Measurements from ENCODE around the gene ARHGAP10. TPM values are rescaled to one million over a fixed set of nuclear protein-coding genes. Genes with fewer than 3 reads are reported as not detected.

ARHGAP10 gene
- total RNA-seq, 1 experiment from 2014 or later = 11.7 TPM

DNA sequence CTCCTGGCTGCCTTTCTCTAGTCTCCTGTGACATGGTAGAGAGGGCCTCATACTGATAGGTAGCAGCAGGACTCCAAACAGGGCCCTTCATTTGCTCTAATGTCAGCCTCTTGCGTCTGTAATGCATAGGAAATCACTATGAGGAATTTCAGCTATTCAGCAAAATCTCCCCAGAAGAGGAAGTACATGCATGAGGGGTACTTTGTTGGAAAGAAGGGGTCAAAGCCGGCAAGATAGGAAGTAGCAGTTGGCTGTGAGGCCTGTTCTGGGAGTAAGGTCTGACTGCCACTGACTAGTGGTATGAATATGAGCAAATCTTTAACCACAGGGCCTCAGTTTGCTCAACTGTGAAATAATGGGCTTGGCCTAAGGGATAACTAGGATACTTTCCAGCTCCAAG lies 283.2 kb downstream of the ARHGAP10 start:
- no peak for ATAC-seq
- CTCF ChIA-PET = no interaction called here

GRCh38 chr4:148015468-148015867 lies 283.6 kb downstream of the ARHGAP10 start:
- Histone ChIP-seq H3K4me1 (ENCODE audit: control insufficient read depth, insufficient read depth, low read length) (no peaks in the 10 kb centered on the region), H3K36me3 (ENCODE audit: control insufficient read depth, insufficient read depth, low read length) (no peaks in the 10 kb centered on the region), H3K4me3 (ENCODE audit: low read depth in 2 of 2, low read length in 2 of 2) (no peak overlapping the region), H3K27me3 (ENCODE audit: control insufficient read depth, insufficient read depth, low read length) (no peaks in the 10 kb centered on the region), H3K27ac (ENCODE audit: low read length) (no peak overlapping the region), H3K9me3 (ENCODE audit: control insufficient read depth, insufficient read depth, low read depth, low read length) (no peaks in the 10 kb centered on the region)
- ChIA-PET POLR2A (no interaction called here), CTCF (no interaction called here)
- DNase-seq (ENCODE audit: low read depth, low spot score) (no peak), ATAC-seq (no peak)
- no peak for TF ChIP-seq TCF7L2 (IDR thresholded peaks at IDR 0.05; ENCODE audit: low read depth, low read length)
- no peak for TF ChIP-seq POLR2AphosphoS5 (IDR thresholded peaks at IDR 0.05; ENCODE audit: low read depth, low read length)
- TF ChIP-seq SIN3A (IDR thresholded peaks at IDR 0.05; ENCODE audit: borderline replicate concordance, insufficient read depth, low read depth, low read length) = no peak
- TF ChIP-seq REST (IDR thresholded peaks at IDR 0.05; ENCODE audit: insufficient read depth in 1 of 2, low read depth in 2 of 2, low read length in 1 of 2) = no peak
- TF ChIP-seq, protein P1, sequence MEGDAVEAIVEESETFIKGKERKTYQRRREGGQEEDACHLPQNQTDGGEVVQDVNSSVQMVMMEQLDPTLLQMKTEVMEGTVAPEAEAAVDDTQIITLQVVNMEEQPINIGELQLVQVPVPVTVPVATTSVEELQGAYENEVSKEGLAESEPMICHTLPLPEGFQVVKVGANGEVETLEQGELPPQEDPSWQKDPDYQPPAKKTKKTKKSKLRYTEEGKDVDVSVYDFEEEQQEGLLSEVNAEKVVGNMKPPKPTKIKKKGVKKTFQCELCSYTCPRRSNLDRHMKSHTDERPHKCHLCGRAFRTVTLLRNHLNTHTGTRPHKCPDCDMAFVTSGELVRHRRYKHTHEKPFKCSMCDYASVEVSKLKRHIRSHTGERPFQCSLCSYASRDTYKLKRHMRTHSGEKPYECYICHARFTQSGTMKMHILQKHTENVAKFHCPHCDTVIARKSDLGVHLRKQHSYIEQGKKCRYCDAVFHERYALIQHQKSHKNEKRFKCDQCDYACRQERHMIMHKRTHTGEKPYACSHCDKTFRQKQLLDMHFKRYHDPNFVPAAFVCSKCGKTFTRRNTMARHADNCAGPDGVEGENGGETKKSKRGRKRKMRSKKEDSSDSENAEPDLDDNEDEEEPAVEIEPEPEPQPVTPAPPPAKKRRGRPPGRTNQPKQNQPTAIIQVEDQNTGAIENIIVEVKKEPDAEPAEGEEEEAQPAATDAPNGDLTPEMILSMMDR (IDR thresholded peaks at IDR 0.05) = no peak
- in situ Hi-C loops (cut with HindIII; ENCODE audit: low pct_unique_long_range_greater_than_20kb, low sequenced_read_pairs) (no loop called here), intact Hi-C loops (cut with micrococcal nuclease; ENCODE audit: unreplicated experiment) (no loop called here)
- no TSS peak for BruUV-seq (replicated peaks)

More for the DNA sequence above, 283.2 kb downstream of the ARHGAP10 start:
- intact Hi-C loops (cut with micrococcal nuclease; ENCODE audit: unreplicated experiment) = no loop called here
- Histone ChIP-seq H3K4me1 (ENCODE audit: control insufficient read depth, insufficient read depth, low read length) (no peaks in the 10 kb centered on the region), H3K4me3 (ENCODE audit: low read depth in 2 of 2, low read length in 2 of 2) (no peak overlapping the region), H3K9me3 (ENCODE audit: control insufficient read depth, insufficient read depth, low read depth, low read length) (no peaks in the 10 kb centered on the region), H3K27me3 (ENCODE audit: control insufficient read depth, insufficient read depth, low read length) (no peaks in the 10 kb centered on the region), H3K36me3 (ENCODE audit: control insufficient read depth, insufficient read depth, low read length) (no peaks in the 10 kb centered on the region), H3K27ac (ENCODE audit: low read length) (no peak overlapping the region)
- POLR2A ChIA-PET = no interaction called here
- no peak for DNase-seq (ENCODE audit: low read depth, low spot score)
- TF ChIP-seq POLR2AphosphoS5 (IDR thresholded peaks at IDR 0.05; ENCODE audit: low read depth, low read length) (no peak), SIN3A (IDR thresholded peaks at IDR 0.05; ENCODE audit: borderline replicate concordance, insufficient read depth, low read depth, low read length) (no peak), TCF7L2 (IDR thresholded peaks at IDR 0.05; ENCODE audit: low read depth, low read length) (no peak), REST (IDR thresholded peaks at IDR 0.05; ENCODE audit: insufficient read depth in 1 of 2, low read depth in 2 of 2, low read length in 1 of 2) (no peak)
- TF ChIP-seq, protein P1 (IDR thresholded peaks at IDR 0.05) = no peak
- in situ Hi-C loops (cut with HindIII; ENCODE audit: low pct_unique_long_range_greater_than_20kb, low sequenced_read_pairs) = no loop called here
- BruUV-seq (replicated peaks) = no TSS peak

Data from Panc1 (cell line).